ENCODE measurements around the gene JAG1.
"Not testable (repeated sequence)": the region's sequence is repeated elsewhere in the genome, so short reads cannot be mapped to it uniquely, and the experiment has no call there.

JAG1 gene

GRCh38 chr20:10635476-10636208 lies 38.2 kb downstream of the JAG1 start:
- no peak for DNase-seq

DNA sequence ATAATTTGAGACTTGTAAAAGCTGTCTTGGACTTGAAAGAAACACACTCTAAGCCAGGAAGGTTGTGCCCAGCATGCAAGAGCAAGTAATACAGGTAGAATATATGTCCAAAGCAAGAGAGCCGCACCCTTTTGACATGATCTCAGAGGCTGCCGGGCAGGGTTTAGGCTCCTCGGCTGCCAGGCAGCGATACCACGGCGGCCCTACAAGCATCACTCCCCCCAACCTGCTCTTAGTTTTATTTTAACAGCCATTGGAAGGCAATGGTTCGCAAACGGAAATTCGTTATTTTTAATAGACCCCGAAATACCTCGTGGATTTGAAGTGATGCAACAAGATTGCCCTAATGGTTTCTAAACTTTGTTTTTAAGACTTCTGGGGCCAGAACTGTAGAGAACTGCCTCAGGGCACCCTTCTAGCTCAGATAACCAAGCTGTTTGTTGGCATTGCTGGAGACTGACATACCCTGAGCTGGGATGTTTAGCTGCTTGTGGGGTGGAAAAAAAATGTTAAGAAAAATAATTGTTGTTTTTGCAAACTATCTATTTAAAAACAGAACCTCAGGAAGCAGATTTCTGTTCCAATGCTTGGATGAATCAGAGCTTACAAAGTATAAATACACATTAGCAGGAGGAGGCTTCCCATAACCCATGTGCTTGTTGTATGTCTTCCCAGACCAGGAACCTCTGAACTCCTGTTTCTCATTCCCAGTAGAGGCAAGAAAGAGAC lies 39.0 kb downstream of the JAG1 start:
- DNase-seq: no peak

DNA sequence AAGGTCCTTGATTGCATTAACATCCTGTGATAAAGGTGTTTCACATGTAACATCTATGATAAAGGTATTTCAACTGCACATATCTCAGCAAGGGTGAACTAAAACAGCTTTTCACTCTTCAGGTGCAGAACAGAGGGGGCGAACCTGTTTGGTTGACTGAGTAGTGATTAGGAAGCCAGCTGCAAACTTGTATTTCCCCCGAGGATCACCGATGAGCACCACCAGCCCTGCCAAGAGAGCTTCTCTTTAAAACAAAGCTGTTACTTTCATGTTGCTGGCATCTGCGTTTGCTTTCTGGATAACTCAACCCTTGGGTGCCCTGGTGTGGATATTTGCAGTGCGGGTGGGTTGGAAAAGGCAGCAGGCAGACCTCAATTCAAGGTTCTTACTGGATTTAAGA lies 39.6 kb downstream of the JAG1 start:
- peak; percentile 58 for DNase-seq

DNA sequence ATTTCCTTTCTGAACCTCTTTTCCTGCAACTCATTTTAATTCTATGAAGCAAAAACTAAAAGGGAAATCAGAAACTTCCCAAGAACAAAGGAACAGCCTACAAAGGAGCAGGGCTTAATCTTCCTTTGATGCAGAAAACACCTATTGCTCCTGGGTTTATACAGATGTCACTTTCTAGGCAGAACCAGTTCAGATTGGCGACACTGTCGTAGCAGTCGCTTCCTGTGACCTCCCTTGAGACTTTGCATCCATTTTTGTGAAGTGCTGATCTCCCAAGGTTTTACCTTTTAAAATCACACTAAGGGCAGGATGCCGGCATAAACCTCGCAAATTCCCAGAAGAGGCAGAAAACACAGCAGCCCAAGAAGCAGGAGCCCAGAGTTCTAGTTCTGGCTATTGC lies 40.1 kb downstream of the JAG1 start:
- no peak for DNase-seq

GRCh38 chr20:10632721-10633509 lies 40.9 kb downstream of the JAG1 start:
- DNase-seq: no peak

DNA sequence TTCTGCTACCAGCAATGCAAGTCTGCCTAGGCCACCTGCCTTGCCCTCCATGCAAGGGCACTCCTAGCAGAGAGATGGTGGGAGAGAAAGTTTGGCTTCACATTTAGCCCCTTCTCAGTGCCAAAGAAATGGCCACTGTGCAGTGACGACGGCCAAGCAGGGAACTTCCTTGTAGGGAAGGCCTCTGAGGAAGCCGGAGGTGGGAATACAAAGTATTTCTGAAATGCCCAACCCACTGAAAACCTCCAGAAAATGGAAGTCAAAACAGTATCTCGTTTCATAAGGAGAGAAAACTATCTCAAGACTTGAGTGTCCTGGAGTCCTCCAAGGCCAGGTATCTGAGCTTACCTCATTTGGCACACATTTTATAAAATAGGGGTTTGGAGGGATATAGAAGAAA lies 42.7 kb downstream of the JAG1 start:
- no peak for DNase-seq

GRCh38 chr20:10629946-10630650 lies 43.7 kb downstream of the JAG1 start:
- DNase-seq: no peak

DNA sequence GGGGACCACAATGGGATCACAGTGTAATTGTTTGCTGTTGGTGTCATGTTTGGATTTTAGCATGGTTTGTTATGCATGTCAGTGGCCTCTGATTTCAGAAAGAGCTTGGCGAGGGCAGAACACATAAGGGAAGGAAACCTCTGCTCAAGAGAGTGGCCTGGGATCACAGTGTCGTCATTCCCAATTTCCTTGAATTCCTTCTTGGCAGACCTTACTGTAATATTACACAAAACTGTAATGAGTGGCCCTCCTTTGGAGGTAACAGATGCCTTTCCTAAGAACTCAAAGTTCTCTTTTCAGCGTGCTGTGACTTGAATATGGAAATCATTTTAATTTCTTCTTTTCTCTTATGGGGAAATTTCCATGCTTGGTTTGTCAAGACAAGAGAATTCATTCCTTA lies 46.9 kb downstream of the JAG1 start:
- no peak for DNase-seq

DNA sequence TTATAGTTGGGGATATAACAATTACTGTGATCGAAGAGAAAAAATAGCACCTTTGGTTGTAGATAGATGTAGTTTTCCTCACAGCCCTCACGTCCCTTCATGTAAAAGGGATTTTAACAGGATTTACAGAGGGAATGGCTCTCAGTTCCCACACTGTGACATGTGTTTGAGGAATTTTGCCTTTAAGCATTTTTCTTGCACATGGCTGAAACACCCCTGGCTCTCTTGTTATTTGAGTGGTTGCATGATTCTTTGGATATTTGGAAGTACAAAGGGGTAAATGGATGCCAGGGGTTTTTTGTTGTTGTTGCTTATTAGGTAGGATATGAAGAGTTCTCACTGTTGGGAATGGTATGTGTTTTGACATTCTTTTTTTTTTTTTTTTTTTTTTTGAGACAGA lies 48.2 kb downstream of the JAG1 start:
- DNase-seq: no peak

GRCh38 chr20:10622657-10623418 lies 51.0 kb downstream of the JAG1 start:
- no peak for DNase-seq

GRCh38 chr20:10621149-10621548 lies 52.6 kb downstream of the JAG1 start:
- DNase-seq: no peak

DNA sequence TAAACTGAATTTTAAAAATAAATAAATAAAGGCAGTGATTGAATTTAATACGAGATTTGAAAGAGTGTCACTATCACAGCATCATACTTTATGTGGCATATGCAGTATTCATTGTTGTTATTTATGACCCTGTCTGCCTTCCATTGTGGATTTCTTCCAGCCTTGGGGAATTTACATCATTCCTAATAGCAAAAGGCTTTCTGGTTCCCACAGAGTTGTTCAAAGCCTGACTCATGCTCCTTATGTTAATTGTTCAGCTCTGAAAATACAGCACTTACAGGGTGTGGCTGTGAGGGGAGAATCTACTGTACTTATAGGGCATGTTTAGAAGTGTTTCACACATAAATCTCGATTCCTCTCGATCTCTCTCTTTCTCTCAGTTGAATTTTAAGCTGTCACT lies 54.4 kb downstream of the JAG1 start:
- no peak for DNase-seq

DNA sequence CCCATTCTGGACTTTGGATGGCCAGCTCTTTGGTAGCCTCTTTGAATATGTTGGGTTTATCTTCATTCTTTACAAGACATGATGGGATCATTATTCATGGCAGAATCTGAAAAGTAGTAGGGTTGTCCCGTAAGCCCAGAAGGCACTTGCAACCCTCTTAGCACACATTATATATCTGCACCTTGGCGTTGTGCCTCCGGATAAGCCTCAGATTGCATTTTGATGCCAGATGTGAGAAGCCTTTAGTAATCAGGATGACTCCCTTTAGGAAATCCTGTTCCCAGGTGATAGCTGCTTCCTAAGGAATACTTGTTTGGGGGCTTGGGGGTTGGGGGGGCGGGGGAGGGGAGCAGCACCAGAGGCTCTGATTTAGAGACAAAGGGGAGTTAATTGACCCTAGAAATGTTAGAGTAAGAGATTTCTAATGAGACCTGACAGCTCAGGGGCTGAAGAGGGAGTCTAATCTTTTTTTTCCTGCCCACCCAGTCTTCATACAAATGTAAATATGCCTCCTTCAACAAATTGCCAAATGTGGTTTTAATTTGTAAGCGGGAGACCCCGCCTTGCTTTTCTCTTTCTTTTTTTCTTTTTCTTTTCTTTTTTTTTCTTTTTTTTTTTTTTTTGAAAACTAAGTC lies 55.1 kb downstream of the JAG1 start:
- DNase-seq: no peak

- not testable (repeated sequence) for DNase-seq
These were observed 56.2 kb downstream of the JAG1 start for GRCh38 chr20:10617549-10618133.

DNA sequence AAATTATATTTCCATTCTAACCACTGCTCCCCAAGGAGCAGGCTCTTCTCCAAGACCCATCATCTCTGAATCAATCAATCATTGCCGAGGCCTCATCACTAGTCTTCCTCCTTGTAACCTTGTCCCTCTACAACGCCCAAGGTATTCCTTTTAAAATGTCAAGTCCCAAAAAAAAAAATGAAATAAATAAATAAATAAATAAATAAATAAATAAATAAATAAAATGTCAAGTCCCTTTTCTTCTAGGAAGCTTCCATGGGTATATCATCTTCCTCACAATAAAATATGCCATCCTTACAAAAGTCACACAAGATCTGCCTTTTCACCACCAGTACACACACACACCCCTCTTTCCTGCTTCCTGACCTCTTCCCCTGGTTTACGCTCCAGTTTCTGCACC lies 57.6 kb downstream of the JAG1 start:
- DNase-seq: no peak

DNA sequence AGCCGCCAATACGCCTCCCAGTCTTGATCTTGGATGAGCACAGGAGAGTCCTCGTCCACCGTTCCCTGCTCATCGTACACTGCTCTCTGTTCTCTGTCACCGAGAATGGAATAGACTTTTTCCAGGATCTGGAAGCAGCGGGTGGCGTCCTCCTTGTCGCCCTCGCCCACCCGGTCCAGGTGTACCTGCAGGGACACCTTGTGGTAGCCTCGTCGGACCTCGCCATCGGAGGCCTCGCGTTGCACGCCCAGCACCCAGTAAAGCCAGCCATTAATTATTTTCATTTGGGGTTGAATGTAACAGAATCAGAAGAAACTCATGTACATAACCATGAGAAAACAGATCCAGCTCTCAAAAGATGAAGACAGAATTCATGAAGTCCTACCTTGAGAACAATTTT lies 59.9 kb downstream of the JAG1 start:
- DNase-seq: no peak

GRCh38 chr20:10613426-10613825 lies 60.4 kb downstream of the JAG1 start:
- DNase-seq: not testable (repeated sequence)

DNA sequence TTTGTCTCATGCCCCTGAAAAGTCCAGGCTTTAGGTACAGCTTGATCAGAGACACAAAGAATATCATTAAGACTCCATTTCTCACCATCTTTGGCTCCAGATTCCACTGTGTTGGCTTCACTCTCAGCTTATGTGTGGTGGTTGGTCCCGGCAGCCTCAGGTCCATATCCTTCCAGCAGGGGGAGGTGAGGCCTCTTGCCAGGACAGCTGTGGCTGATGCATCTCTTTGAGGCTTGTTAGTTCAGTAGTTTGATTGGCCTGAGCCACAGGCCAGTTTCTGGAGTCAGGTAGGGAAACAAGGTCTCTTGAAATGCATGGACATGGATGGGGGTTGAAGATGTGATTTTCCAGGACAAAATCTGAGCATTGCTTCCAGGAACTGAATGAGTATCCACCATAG lies 62.4 kb downstream of the JAG1 start:
- DNase-seq: no peak

GRCh38 chr20:10610251-10610650 lies 63.5 kb downstream of the JAG1 start:
- DNase-seq: no peak

DNA sequence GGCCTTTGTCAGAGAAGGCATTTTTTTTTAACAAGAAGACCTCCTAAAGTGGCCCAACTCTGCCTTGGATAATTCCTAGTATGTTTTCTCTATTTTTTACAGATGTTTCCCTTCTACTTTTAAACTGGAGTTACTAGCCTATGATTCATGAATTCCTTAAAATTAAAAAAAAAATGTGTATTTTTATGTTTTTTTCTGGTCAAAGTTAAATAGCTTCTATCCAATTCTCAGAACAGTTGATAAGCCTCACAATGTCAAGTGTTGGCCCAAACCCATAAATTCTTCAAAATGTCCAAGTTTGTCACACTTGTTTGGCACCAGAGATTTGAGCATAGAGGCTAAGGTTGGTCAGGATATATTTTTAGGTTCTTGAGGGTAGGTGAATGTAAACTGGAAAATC lies 64.0 kb downstream of the JAG1 start:
- DNase-seq: no peak

DNA sequence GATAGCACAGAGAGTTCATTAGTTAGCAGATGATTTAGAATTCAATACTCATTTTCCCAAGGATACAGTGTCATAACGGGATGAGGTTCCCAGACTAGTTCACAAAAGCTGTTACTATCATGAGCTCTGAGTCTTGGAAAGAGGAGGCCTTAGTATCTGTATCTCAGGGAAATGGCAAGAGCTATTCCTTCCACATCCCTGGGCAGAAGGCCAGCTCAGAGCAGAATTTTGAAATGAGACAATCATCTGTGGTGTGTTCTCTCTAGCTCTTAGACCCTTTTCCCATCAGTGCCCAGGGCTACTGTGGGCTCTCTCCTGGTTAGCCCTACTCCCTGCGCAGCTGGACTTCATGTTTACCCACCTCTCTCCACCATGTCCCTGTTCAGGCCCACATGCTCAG lies 64.5 kb downstream of the JAG1 start:
- no peak for DNase-seq

Data from NCI-H2171 (cell line).